Muscle of leg (tissue), 11 donors: ENCODE results near the gene ZBTB20. TPM values are rescaled to one million over a fixed set of nuclear protein-coding genes. Genes with fewer than 3 reads are reported as not detected.

Source experiments
- DNase-seq: peaks from one replicate; pipeline ENCODE4 v3.0.0; 2013
- H3K27ac ChIP-seq: one replicate; pipeline ENCODE4 v1.5.1; 2013; ENCODE audit warnings: mild to moderate bottlenecking, low read length, control low read depth
- H3K27me3 ChIP-seq: one replicate; pipeline ENCODE4 v1.6.1; 2013; ENCODE audit warnings: low read length; ENCODE audit not compliant: control insufficient read depth, insufficient read depth
- H3K36me3 ChIP-seq: one replicate; pipeline ENCODE4 v1.6.1; 2013; ENCODE audit warnings: low read length; ENCODE audit not compliant: control insufficient read depth, insufficient read depth
- H3K4me1 ChIP-seq: one replicate; pipeline ENCODE4 v1.6.1; 2013; ENCODE audit warnings: low read length; ENCODE audit not compliant: control insufficient read depth, insufficient read depth
- H3K4me3 ChIP-seq: one replicate; pipeline ENCODE4 v1.5.1; 2013; ENCODE audit warnings: low read length, control low read depth
- H3K9me3 ChIP-seq: replicated peaks from 2 replicates; pipeline ENCODE4 v1.6.1; 2013; ENCODE audit warnings: low read depth, low read length; ENCODE audit not compliant: control insufficient read depth
- WGBS: methylation state at CpG from one replicate; pipeline ENCODE4 v1.1.5; 2013; ENCODE audit warnings: missing lambda C conversion rate; ENCODE audit not compliant: insufficient coverage; 5-methylcytosine and 5-hydroxymethylcytosine counted together
- polyA plus RNA-seq, 8 donors: library from polyadenylated mRNA; unstranded; fragments of 120-200 nt; gene quantifications; one replicate each; pipeline versions ENCODE4 v1.2.1 to v1.2.3, GENCODE V29; 2013; ENCODE audit warnings: inconsistent platforms in 1 of 8, low replicate concordance in 1 of 8; ENCODE audit not compliant: insufficient read length in 8 of 8, insufficient read depth in 1 of 8
- total RNA-seq: library from RNA; stranded (reverse); fragments of 120-200 nt; gene quantifications from one replicate; pipeline ENCODE4 v1.2.4, GENCODE V29; 2013

ZBTB20 gene
- total and polyA plus RNA-seq, 9 donors = 1.0 to 16.6 (median 2.8) TPM

DNA sequence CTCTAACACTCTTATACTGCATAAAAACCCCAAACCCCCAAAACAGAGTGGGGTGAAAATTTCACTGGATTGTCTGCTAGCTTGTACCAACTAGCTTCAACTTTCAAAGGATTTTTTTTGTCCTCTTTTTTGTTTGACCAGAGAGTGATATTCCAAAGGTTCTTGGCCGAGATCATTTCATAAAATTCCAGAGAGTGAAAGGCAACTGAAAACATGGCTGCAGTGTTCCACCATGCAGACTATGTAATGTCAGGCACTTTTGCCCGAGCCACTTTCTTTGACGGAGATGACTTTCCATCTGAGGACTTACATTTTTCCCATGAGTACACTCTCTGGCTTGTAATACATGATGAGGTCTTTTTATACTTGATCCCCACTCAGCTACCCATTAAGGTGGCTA lies 745.7 kb downstream of the ZBTB20 start:
- H3K9me3 ChIP-seq = no peaks in the 10 kb centered on the region
- H3K36me3 ChIP-seq = no peaks in the 10 kb centered on the region
- DNase-seq = no peak
- no peak overlapping the region for H3K4me3 ChIP-seq
- no peaks in the 10 kb centered on the region for H3K27me3 ChIP-seq
- no peaks in the 10 kb centered on the region for H3K4me1 ChIP-seq
- H3K27ac ChIP-seq = no peak overlapping the region
- 80% methylated on average over 1 of the region's 3 CpGs for WGBS

DNA sequence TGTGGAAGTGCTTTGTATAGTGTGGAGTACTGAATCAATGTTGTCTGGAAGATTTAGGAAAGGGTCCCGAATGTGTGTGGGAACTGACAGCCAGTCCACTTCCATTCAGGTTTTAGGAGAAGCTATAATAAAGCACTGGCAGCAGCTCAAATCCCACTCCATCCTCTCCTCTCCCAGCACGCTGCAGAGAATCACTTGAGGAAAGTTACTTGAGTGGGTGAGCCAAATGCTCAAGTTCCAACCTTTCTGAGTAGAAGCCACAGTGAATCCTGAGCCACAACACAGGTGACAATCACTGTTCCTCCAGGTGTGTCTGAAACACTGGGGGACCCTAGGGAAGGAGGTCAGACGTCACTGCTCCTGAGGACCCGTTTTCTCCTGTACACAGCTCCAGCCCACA lies 746.7 kb downstream of the ZBTB20 start:
- 0% methylated on average over 1 of the region's 4 CpGs for WGBS
- H3K4me1 ChIP-seq = no peaks in the 10 kb centered on the region
- H3K9me3 ChIP-seq = no peaks in the 10 kb centered on the region

DNA sequence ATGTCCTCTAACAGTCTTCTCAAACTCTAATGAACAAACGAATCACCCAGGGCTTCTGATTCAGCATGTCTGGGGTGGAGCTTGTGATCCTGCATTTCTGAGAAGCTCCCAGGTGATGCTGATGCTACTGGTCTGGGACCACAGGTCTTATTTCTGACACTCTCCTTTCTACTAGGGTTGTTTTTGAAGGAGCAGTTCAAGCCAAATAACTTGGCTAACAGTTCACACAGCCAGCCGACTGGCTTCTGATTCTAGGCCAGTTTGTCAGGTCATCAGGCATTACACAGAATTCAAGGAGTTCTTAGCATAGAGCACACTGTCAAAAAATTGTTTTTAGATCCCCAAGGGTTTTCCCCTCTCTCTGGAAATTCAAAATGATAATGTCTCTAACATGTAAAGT lies 752.5 kb downstream of the ZBTB20 start:
- no peaks in the 10 kb centered on the region for H3K9me3 ChIP-seq
- no peaks in the 10 kb centered on the region for H3K27me3 ChIP-seq
- H3K36me3 ChIP-seq = no peaks in the 10 kb centered on the region
- H3K27ac ChIP-seq = no peak overlapping the region
- WGBS = no CpG with 5 or more reads among the region's 2 CpGs
- no peak for DNase-seq
- no peak overlapping the region for H3K4me3 ChIP-seq
- H3K4me1 ChIP-seq = no peaks in the 10 kb centered on the region

More for the DNA sequence above, 746.7 kb downstream of the ZBTB20 start:
- no peak for DNase-seq
- H3K27me3 ChIP-seq = no peaks in the 10 kb centered on the region
- H3K36me3 ChIP-seq = no peaks in the 10 kb centered on the region
- H3K27ac ChIP-seq = no peak overlapping the region
- H3K4me3 ChIP-seq = no peak overlapping the region

DNA sequence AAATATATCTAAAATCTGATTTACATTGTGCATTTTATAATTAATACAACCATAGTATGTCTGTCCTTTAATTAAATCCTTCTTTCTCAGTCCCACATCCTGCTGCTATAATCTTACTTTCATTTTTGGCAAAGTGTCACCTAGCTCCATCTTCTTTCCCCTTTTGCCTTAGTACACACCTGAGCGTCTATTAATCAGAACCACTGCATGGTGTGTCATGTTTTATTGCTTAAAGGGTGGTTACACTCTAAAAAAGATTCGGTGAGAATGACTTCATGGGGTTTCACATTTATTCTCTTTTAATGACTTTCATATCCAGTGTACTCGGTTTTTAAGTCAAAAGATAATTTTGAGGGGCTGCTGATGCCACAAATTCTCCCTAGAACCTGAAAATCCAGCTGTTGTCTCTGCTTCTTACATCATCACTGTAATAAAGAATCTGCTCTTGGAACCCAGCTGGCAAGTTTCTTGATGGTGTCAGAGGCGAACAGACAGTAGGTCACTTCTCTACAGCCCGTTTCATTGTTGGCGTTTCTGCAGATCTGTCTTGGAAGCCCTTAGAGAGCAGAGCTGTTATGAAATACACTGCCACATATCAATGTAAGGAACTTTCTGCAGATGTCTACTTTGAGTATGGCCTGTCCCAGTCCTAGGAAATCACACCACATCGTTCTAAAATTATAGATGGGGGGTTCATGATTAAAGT lies 753.6 kb downstream of the ZBTB20 start:
- Histone ChIP-seq H3K36me3 (peaks cover 2% of the 10 kb centered on the region), H3K4me1 (no peaks in the 10 kb centered on the region), H3K27ac (no peak overlapping the region), H3K4me3 (no peak overlapping the region), H3K9me3 (no peaks in the 10 kb centered on the region), H3K27me3 (no peaks in the 10 kb centered on the region)
- 100% methylated on average over 1 of the region's 7 CpGs for WGBS
- no peak for DNase-seq

DNA sequence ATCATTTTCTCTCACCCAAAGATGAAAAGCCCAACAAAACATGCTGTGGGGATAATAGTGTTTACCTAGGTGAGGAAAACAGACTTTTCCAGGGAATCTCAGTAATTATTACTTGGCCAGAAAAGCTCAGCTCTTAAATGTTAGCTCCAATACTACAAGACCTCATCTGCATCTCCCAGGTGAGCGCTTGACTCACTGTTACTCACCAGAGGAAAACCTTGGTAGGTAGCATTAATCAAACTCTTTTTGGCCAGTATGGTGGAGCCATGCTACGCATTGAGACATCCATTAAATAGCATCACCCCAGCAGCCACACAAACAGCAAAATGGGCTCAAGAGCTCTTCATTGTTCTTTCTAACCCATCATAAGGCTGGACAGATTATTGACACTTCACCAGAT lies 754.3 kb downstream of the ZBTB20 start:
- Histone ChIP-seq H3K27ac (no peak overlapping the region), H3K36me3 (peaks cover 5% of the 10 kb centered on the region), H3K4me1 (no peaks in the 10 kb centered on the region), H3K27me3 (no peaks in the 10 kb centered on the region), H3K9me3 (no peaks in the 10 kb centered on the region), H3K4me3 (no peak overlapping the region)
- no peak for DNase-seq
- WGBS = 100% methylated on average over 2 of the region's 2 CpGs

DNA sequence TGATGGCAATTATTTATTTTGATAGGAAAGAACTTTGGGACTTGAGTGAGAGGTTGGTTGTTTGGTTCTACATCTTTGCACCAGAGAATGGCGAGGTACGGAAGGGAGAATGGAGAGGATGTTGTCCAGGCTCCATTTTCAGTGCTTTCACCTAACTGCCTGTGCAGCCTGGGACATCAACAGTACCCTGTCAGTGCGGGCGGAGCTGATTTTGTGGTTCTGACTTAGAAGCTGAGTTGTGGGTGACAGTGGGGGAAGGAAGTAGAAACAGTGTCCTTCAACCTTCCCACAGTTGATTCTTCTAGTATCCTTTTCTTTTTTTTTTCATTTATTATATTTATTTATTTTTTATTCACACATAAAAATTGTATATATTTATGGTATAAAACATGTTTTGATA lies 757.9 kb downstream of the ZBTB20 start:
- peaks cover 3% of the 10 kb centered on the region for H3K4me1 ChIP-seq
- H3K27ac ChIP-seq = no peak overlapping the region
- DNase-seq = no peak
- no peaks in the 10 kb centered on the region for H3K9me3 ChIP-seq
- H3K36me3 ChIP-seq = peaks cover 5% of the 10 kb centered on the region
- no CpG with 5 or more reads among the region's 4 CpGs for WGBS
- H3K4me3 ChIP-seq = no peak overlapping the region
- no peaks in the 10 kb centered on the region for H3K27me3 ChIP-seq

DNA sequence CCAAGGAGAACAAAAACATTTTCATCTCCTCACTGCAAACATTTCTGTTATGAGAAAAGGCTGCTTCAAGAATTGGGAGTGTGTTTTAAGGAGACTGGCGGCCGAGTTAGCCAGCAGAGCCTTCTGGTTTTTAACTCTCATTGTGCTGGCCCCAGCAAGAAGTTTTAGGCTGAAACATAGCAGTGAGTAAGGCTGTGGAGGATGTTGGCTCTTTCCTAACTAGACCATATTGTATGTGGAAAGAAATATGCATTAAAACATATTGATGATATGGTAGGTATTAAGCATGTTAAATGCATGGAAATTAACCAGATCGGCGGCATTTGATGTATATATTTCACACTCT lies 762.6 kb downstream of the ZBTB20 start:
- Histone ChIP-seq H3K4me1 (peaks cover 13% of the 10 kb centered on the region), H3K27ac (peak overlapping the region; percentile 92), H3K27me3 (no peaks in the 10 kb centered on the region), H3K9me3 (no peaks in the 10 kb centered on the region), H3K36me3 (peaks cover 5% of the 10 kb centered on the region), H3K4me3 (peak overlapping the region; percentile 46)
- DNase-seq = no peak
- no CpG with 5 or more reads among the region's 4 CpGs for WGBS

DNA sequence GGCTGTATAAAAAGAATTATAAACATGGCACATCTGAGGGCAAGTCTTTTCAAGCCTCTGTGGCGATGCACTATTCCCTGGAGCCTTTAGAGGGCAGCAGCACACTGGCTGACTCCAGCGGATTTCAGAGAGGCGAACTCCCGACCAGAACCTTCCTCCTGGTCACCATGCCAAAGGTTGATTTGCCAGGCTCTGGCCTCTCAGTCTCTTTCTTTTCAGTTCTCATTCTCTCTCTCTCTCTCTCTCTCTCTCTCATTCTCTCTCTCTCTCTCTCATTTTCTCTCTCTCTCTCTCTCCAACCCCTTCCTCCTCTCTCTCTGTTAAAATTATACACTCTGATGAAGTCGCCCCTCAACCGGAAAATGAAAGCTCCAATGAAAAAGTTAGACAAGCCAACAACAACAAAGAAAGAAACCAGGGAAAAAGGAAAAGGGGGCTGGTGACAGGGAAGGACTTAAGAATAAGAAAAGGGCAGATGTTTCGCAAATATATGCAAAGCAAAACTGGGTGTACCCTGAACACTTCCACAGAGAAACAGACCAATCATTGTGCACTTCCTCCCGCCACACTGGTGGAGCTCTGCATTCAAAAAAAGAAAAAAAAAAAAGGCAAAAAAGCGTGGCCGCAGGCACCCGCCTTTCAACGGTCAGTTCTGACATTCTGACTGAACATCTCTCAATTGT lies 763.1 kb downstream of the ZBTB20 start:
- H3K36me3 ChIP-seq = peaks cover 5% of the 10 kb centered on the region
- H3K27ac ChIP-seq = peak overlapping the region; percentile 92
- peaks cover 13% of the 10 kb centered on the region for H3K4me1 ChIP-seq
- peak; percentile 94 for DNase-seq
- 4% methylated on average over 5 of the region's 12 CpGs for WGBS
- H3K9me3 ChIP-seq = no peaks in the 10 kb centered on the region
- no peaks in the 10 kb centered on the region for H3K27me3 ChIP-seq
- H3K4me3 ChIP-seq = peak overlapping the region; percentile 46

DNA sequence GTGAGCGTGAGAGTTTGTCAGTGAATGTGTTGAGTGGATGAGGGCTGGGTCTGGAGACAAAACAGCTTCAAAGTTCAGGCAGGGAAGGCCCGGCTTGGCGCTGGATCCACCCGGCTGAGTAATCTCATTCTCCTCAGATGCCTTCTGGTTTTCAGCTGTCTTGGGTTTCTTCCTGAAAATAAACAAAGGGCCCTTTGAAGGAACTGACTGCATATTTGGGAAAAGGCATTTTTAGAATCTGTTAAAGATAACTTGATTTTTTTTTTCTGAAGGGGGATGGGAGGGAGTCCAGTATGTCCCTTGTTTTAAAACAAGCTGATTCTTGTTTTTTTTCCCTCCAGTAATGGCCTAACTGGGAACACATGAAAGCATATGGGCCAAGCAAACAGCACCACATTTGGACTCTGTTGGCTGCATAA lies 766.8 kb downstream of the ZBTB20 start:
- no peaks in the 10 kb centered on the region for H3K9me3 ChIP-seq
- no peaks in the 10 kb centered on the region for H3K27me3 ChIP-seq
- no peak overlapping the region for H3K4me3 ChIP-seq
- no CpG with 5 or more reads among the region's 4 CpGs for WGBS
- peaks cover 7% of the 10 kb centered on the region for H3K36me3 ChIP-seq
- H3K4me1 ChIP-seq = peaks cover 18% of the 10 kb centered on the region
- peak; percentile 87 for DNase-seq
- peak overlapping the region; percentile 82 for H3K27ac ChIP-seq

DNA sequence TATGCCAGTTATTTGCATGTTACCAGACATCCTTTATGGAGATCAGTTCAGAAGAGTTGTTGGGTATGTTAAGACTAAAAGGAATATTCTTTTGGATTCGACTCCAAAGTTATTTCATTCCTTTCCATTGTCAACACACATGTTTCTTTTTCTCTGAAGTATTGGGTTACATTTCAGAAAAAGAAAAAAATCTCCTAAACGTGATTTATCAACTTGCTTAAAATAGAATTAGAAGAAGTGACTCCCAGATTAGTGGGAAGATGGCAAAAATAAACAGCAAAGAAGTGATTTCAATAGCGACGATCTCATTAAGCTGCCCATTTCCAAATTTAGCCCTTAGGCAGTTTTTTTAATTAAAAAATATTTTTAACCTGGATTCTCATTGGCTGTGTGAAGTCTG lies 767.8 kb downstream of the ZBTB20 start:
- H3K36me3 ChIP-seq = peaks cover 7% of the 10 kb centered on the region
- H3K4me1 ChIP-seq = peaks cover 17% of the 10 kb centered on the region
- no peaks in the 10 kb centered on the region for H3K27me3 ChIP-seq
- WGBS = no CpG with 5 or more reads among the region's 4 CpGs
- DNase-seq = no peak
- no peak overlapping the region for H3K27ac ChIP-seq
- no peaks in the 10 kb centered on the region for H3K9me3 ChIP-seq
- H3K4me3 ChIP-seq = no peak overlapping the region
